ENCODE results near the gene MRGPRF. TPM values are rescaled to one million over a fixed set of nuclear protein-coding genes. Genes with fewer than 3 reads are reported as not detected.

MRGPRF gene
- total and polyA plus RNA-seq, 10 donors, result 2.2 to 21.2 (median 9.7) TPM

- Histone ChIP-seq H3K4me1 (peaks cover 11 to 86% (median 66%) of the 10 kb centered on the region in 6 donors), H3K36me3 (peaks cover 0 to 56% (median 31%) of the 10 kb centered on the region in 6 donors), H3K4me3 (no peak overlapping the region), H3K27ac (no peak overlapping the region), H3K27me3 (replicated peaks in 1 of 7) (no peaks in the 10 kb centered on the region), H3K9me3 (no peaks in the 10 kb centered on the region)
- 77 to 93% (median 84%) methylated on average over 18 to 35 of the region's 35 CpGs for WGBS, 5 donors
- DNase-seq, result no peak
- intact Hi-C loops (cut with DNase I; ENCODE audit: low total_unique reads), result no loop called here
- TF ChIP-seq, protein P1, sequence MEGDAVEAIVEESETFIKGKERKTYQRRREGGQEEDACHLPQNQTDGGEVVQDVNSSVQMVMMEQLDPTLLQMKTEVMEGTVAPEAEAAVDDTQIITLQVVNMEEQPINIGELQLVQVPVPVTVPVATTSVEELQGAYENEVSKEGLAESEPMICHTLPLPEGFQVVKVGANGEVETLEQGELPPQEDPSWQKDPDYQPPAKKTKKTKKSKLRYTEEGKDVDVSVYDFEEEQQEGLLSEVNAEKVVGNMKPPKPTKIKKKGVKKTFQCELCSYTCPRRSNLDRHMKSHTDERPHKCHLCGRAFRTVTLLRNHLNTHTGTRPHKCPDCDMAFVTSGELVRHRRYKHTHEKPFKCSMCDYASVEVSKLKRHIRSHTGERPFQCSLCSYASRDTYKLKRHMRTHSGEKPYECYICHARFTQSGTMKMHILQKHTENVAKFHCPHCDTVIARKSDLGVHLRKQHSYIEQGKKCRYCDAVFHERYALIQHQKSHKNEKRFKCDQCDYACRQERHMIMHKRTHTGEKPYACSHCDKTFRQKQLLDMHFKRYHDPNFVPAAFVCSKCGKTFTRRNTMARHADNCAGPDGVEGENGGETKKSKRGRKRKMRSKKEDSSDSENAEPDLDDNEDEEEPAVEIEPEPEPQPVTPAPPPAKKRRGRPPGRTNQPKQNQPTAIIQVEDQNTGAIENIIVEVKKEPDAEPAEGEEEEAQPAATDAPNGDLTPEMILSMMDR (IDR thresholded peaks at IDR 0.05 in 8 of 11, conservative IDR thresholded peaks at IDR 0.05 in 3 of 11), result no peak
- TF ChIP-seq POLR2AphosphoS5 (IDR thresholded peaks at IDR 0.05) (no peak), POLR2A (IDR thresholded peaks at IDR 0.05) (no peak)
Observed at GRCh38 chr11:69053546-69054396, 40.7 kb upstream of the MRGPRF start.

DNA sequence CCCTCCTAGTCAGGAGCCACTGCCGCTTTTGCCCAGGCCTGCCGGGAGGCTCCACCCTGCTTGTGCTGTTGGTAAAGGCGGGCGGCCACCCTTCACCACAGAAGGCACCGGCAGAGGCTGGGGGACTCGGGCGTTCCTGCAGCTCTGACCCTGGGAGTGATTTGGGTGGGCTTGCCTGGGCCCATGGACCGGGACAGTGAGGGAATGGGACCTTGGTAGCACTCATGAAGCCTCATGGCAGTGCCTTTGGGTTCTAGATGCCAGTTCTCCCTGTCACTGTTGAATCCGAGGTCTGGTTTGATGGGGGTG is 40.1 kb upstream of the MRGPRF start:
- H3K9me3 ChIP-seq, result no peaks in the 10 kb centered on the region
- TF ChIP-seq, protein P1 (IDR thresholded peaks at IDR 0.05 in 8 of 11, conservative IDR thresholded peaks at IDR 0.05 in 3 of 11), result no peak
- TF ChIP-seq POLR2A (IDR thresholded peaks at IDR 0.05) (no peak), POLR2AphosphoS5 (IDR thresholded peaks at IDR 0.05) (no peak)
- H3K27ac ChIP-seq, result peak overlapping the region in 1 of 8 donors; percentile 40
- H3K27me3 ChIP-seq (replicated peaks in 1 of 7), result no peaks in the 10 kb centered on the region
- DNase-seq, result no peak
- H3K36me3 ChIP-seq, result peaks cover 0 to 50% (median 25%) of the 10 kb centered on the region in 6 donors
- H3K4me1 ChIP-seq, result peaks cover 11 to 91% (median 71%) of the 10 kb centered on the region in 6 donors
- intact Hi-C loops (cut with DNase I; ENCODE audit: low total_unique reads), result no loop called here
- WGBS, 5 donors, result 90 to 96% (median 94%) methylated on average over 5 to 9 of the region's 9 CpGs
- no peak overlapping the region for H3K4me3 ChIP-seq

- intact Hi-C loops (cut with DNase I; ENCODE audit: low total_unique reads), result no loop called here
- Histone ChIP-seq H3K9me3 (no peaks in the 10 kb centered on the region), H3K4me1 (peaks cover 11 to 96% (median 75%) of the 10 kb centered on the region in 6 donors), H3K27me3 (replicated peaks in 1 of 7) (no peaks in the 10 kb centered on the region), H3K27ac (peak overlapping the region in 1 of 8 donors; percentile 40), H3K4me3 (no peak overlapping the region), H3K36me3 (peaks cover 0 to 44% (median 21%) of the 10 kb centered on the region in 6 donors)
- 67 to 83% (median 73%) methylated on average over 8 to 21 of the region's 21 CpGs for WGBS, 5 donors
- no peak for DNase-seq
- TF ChIP-seq POLR2AphosphoS5 (IDR thresholded peaks at IDR 0.05), result peak in 1 of 3 donors; percentile 9
- no peak for TF ChIP-seq POLR2A (IDR thresholded peaks at IDR 0.05)
- TF ChIP-seq, protein P1 (IDR thresholded peaks at IDR 0.05 in 8 of 11, conservative IDR thresholded peaks at IDR 0.05 in 3 of 11), result no peak
Observed at GRCh38 chr11:69052343-69053168, 39.5 kb upstream of the MRGPRF start.

Data from spleen (tissue), 11 donors.